ENCODE measurements around the gene CCDC28B.

- no peak for TF ChIP-seq EP300 (IDR thresholded peaks at IDR 0.05; ENCODE audit: borderline replicate concordance in 1 of 2, low read depth in 1 of 2, low read length in 1 of 2)
- TF ChIP-seq, protein P1, sequence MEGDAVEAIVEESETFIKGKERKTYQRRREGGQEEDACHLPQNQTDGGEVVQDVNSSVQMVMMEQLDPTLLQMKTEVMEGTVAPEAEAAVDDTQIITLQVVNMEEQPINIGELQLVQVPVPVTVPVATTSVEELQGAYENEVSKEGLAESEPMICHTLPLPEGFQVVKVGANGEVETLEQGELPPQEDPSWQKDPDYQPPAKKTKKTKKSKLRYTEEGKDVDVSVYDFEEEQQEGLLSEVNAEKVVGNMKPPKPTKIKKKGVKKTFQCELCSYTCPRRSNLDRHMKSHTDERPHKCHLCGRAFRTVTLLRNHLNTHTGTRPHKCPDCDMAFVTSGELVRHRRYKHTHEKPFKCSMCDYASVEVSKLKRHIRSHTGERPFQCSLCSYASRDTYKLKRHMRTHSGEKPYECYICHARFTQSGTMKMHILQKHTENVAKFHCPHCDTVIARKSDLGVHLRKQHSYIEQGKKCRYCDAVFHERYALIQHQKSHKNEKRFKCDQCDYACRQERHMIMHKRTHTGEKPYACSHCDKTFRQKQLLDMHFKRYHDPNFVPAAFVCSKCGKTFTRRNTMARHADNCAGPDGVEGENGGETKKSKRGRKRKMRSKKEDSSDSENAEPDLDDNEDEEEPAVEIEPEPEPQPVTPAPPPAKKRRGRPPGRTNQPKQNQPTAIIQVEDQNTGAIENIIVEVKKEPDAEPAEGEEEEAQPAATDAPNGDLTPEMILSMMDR (IDR thresholded peaks at IDR 0.05) = no peak
- no peak for TF ChIP-seq REST (IDR thresholded peaks at IDR 0.05; ENCODE audit: low read depth, low read length)
- no peak for TF ChIP-seq CHD2 (IDR thresholded peaks at IDR 0.05; ENCODE audit: low read length, partially characterized antibody)
- TF ChIP-seq, protein P2, sequence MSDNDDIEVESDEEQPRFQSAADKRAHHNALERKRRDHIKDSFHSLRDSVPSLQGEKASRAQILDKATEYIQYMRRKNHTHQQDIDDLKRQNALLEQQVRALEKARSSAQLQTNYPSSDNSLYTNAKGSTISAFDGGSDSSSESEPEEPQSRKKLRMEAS (IDR thresholded peaks at IDR 0.05; ENCODE audit: low read depth) = no peak
- TF ChIP-seq USF2 (IDR thresholded peaks at IDR 0.05; ENCODE audit: borderline replicate concordance, low read depth, low read length) = no peak
- no peak for TF ChIP-seq TCF12 (IDR thresholded peaks at IDR 0.05)
- no peak for TF ChIP-seq RAD21 (IDR thresholded peaks at IDR 0.05; ENCODE audit: low read length)
Measured at GRCh38 chr1:32250893-32251716, 50.7 kb downstream of the CCDC28B start, which contains the start of gene LCK.

Data from SK-N-SH (cell line).